GM23248 (cell line): ENCODE data around the gene SYT1.

ENCODE experiments used
- EZH2 ChIP-seq: fragments of 200-600 bp; sonication (generic); IDR thresholded peaks from 2 replicates; pipeline ENCODE4 v1.6.1; 2018; ENCODE audit warnings: antibody characterized with exemption, mild to moderate bottlenecking; ENCODE audit not compliant: insufficient read depth, poor library complexity, severe bottlenecking
- EZH2phosphoT487 ChIP-seq: fragments of 200-600 bp; sonication (generic); IDR thresholded peaks from 2 replicates; pipeline ENCODE4 v1.6.1; 2018; ENCODE audit warnings: antibody characterized with exemption, moderate library complexity, mild to moderate bottlenecking, low read depth; ENCODE audit not compliant: insufficient read depth

GRCh38 chr12:79274501-79275064, 410.0 kb downstream of the SYT1 start:
- TF ChIP-seq EZH2 (no peak), EZH2phosphoT487 (no peak)
